Measurements from ENCODE around the gene SUSD4.

SUSD4 gene

GRCh38 chr1:223345720-223346119, 18.3 kb downstream of the SUSD4 start:
- H3K4me3 ChIP-seq (ENCODE audit: low read depth, low read length) = no peak overlapping the region
- TF ChIP-seq CTCF (IDR thresholded peaks at IDR 0.05; ENCODE audit: low read depth, low read length) = no peak

- no peak for TF ChIP-seq CTCF (IDR thresholded peaks at IDR 0.05; ENCODE audit: low read depth, low read length)
- no peak overlapping the region for H3K4me3 ChIP-seq (ENCODE audit: low read depth, low read length)
Observed at GRCh38 chr1:223344491-223344890, 19.5 kb downstream of the SUSD4 start.

GRCh38 chr1:223343692-223344091, 20.3 kb downstream of the SUSD4 start:
- no peak for TF ChIP-seq CTCF (IDR thresholded peaks at IDR 0.05; ENCODE audit: low read depth, low read length)
- H3K4me3 ChIP-seq (ENCODE audit: low read depth, low read length) = no peak overlapping the region

- no peak overlapping the region for H3K4me3 ChIP-seq (ENCODE audit: low read depth, low read length)
- TF ChIP-seq CTCF (IDR thresholded peaks at IDR 0.05; ENCODE audit: low read depth, low read length) = no peak
Observed at GRCh38 chr1:223341121-223341520, 22.9 kb downstream of the SUSD4 start.

- H3K4me3 ChIP-seq (ENCODE audit: low read depth, low read length) = no peak overlapping the region
- TF ChIP-seq CTCF (IDR thresholded peaks at IDR 0.05; ENCODE audit: low read depth, low read length) = no peak
Observed at GRCh38 chr1:223340637-223341036, 23.3 kb downstream of the SUSD4 start.

GRCh38 chr1:223339861-223340260, 24.1 kb downstream of the SUSD4 start:
- TF ChIP-seq CTCF (IDR thresholded peaks at IDR 0.05; ENCODE audit: low read depth, low read length) = no peak

GRCh38 chr1:223338811-223339746, 24.9 kb downstream of the SUSD4 start:
- TF ChIP-seq CTCF (IDR thresholded peaks at IDR 0.05; ENCODE audit: low read depth, low read length) = no peak
- H3K4me3 ChIP-seq (ENCODE audit: low read depth, low read length) = no peak overlapping the region

More at GRCh38 chr1:223339861-223340260, 24.1 kb downstream of the SUSD4 start:
- H3K4me3 ChIP-seq (ENCODE audit: low read depth, low read length) = no peak overlapping the region

Measured in WI38 (cell line).